Germinal center (tissue), 1 donor: ENCODE measurements around the gene IL4I1.

ENCODE experiments used
- DNase-seq: peaks from one replicate; pipeline ENCODE4 v3.0.0; 2012; ENCODE audit warnings: mixed read lengths, low spot score

IL4I1 gene

GRCh38 chr19:49877879-49878743, 18.6 kb downstream of the IL4I1 start:
- DNase-seq = peak; percentile 96

- DNase-seq = peak; percentile 97
These were observed 19.4 kb downstream of the IL4I1 start, which contains the start of the genes AKT1S1 and TBC1D17 for GRCh38 chr19:49877020-49877878. Gene AKT1S1, minus strand, starts transcription at chr19:49877355. Its CDS starts 4,060 bp downstream, at chr19:49873295. Gene TBC1D17, plus strand, starts transcription at chr19:49877702. Its CDS starts 22 bp downstream, at chr19:49877724.

- peak; percentile 86 for DNase-seq
These were observed 20.2 kb downstream of the IL4I1 start for GRCh38 chr19:49876422-49877019.

- peak; percentile 48 for DNase-seq
These were observed 20.7 kb downstream of the IL4I1 start for GRCh38 chr19:49875857-49876421.

- DNase-seq = no peak
These were observed 21.5 kb downstream of the IL4I1 start for GRCh38 chr19:49875177-49875576.

GRCh38 chr19:49874503-49875157, 22.1 kb downstream of the IL4I1 start:
- no peak for DNase-seq

GRCh38 chr19:49873834-49874233, 22.9 kb downstream of the IL4I1 start:
- DNase-seq = no peak

- DNase-seq = no peak
These were observed 23.6 kb downstream of the IL4I1 start for GRCh38 chr19:49873129-49873521.

- DNase-seq = no peak
These were observed 24.2 kb downstream of the IL4I1 start for GRCh38 chr19:49872245-49873128.

GRCh38 chr19:49871349-49871985, 25.2 kb downstream of the IL4I1 start:
- no peak for DNase-seq

GRCh38 chr19:49870309-49870901, 26.3 kb downstream of the IL4I1 start:
- DNase-seq = no peak

GRCh38 chr19:49869484-49870308, 27.0 kb downstream of the IL4I1 start:
- DNase-seq = peak; percentile 95

- no peak for DNase-seq
These were observed 27.6 kb downstream of the IL4I1 start for GRCh38 chr19:49869009-49869483.

GRCh38 chr19:49866933-49867782, 29.5 kb downstream of the IL4I1 start, which contains the start of gene PNKP:
Gene PNKP, minus strand, starts transcription at chr19:49867576. Its CDS starts 372 bp downstream, at chr19:49867204.
- DNase-seq = peak; percentile 92

- DNase-seq = no peak
These were observed 31.8 kb downstream of the IL4I1 start for GRCh38 chr19:49864890-49865289.

GRCh38 chr19:49863935-49864320, 32.8 kb downstream of the IL4I1 start:
- no peak for DNase-seq

GRCh38 chr19:49863254-49863934, 33.3 kb downstream of the IL4I1 start:
- no peak for DNase-seq
